H1 (cell line): ENCODE data around the gene SMARCB1.

ENCODE experiments used
- CTCF ChIP-seq, 3 experiments: IDR thresholded peaks; 1 replicate in 2 of 3; 2 replicates in 1 of 3; pipeline versions ENCODE4 v1.5.1 to v1.6.1; 2011; ENCODE audit warnings: low read length in 3 of 3, mild to moderate bottlenecking in 3 of 3, inconsistent platforms in 2 of 3, low read depth in 1 of 3, moderate library complexity in 1 of 3; ENCODE audit not compliant: insufficient read depth in 1 of 3; ENCODE audit errors: control extremely low read depth in 1 of 3
- E2F6 ChIP-seq: IDR thresholded peaks from 2 replicates; pipeline ENCODE4 v1.6.1; 2012; ENCODE audit warnings: inconsistent platforms
- MAX ChIP-seq: IDR thresholded peaks from 2 replicates; pipeline ENCODE4 v1.6.1; 2012; ENCODE audit warnings: inconsistent platforms

GRCh38 chr22:23772315-23772648, 14.5 kb upstream of the SMARCB1 start:
- TF ChIP-seq MAX = no peak
- no peak for TF ChIP-seq CTCF (IDR thresholded peaks at IDR 0.05; ENCODE audit: control extremely low read depth in 1 of 3, insufficient read depth in 1 of 3, low read depth in 1 of 3, low read length in 3 of 3)
- no peak for TF ChIP-seq E2F6
